HG03196 (cell line): ENCODE measurements around the gene SAMD7.

Experiments used
- ATAC-seq: cut with Tn5 transposase; IDR thresholded peaks from one replicate; pipeline ENCODE4 v1.9.1; 2021; ENCODE audit not compliant: unreplicated experiment

The SAMD7 gene

GRCh38 chr3:169907476-169907875 is 3.9 kb upstream of the SAMD7 start:
- ATAC-seq: no peak

- no peak for ATAC-seq
Measured at GRCh38 chr3:169907944-169908343, 3.4 kb upstream of the SAMD7 start.

DNA sequence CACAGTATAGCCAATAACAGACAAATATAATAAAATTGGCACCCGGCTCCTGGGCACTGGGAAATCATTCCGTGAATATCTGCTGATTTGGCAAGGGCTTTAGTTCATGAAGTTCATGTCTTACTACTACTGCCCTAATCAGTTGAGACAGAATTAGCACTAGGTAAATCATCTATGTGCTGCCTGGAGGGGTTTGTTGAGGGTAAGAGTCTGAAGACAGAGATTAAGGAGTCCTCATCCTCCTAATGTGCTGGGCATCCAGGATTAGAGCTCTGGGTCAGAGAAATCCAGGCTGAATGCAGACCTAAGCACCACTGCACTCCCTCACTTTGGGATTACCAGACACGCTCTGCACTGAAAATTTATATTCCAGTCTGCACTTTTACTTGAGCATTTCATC is 2.0 kb downstream of the SAMD7 start:
- ATAC-seq: no peak

GRCh38 chr3:169914321-169914720 is 2.9 kb downstream of the SAMD7 start:
- ATAC-seq: no peak

- ATAC-seq: no peak
Measured at GRCh38 chr3:169923189-169923588, 11.8 kb downstream of the SAMD7 start.

DNA sequence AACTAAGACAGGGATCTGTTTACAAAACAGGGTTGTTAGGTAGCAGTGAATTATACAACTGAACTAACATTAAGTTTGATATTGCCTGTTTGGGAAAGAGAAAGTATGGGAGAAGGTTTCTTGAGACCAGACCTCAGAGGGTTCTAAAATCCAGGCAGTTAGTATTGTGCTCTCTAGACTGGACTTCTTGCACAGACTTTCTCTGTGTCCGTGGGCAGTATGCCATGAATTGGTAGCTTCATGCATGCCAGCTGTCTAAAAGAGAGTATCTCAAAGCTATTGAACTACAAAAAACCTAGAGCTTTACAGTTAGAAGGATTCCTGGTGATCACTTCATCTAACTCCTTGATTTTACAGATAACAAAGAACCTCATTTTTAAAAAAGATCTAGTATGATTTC is 12.5 kb downstream of the SAMD7 start:
- no peak for ATAC-seq

DNA sequence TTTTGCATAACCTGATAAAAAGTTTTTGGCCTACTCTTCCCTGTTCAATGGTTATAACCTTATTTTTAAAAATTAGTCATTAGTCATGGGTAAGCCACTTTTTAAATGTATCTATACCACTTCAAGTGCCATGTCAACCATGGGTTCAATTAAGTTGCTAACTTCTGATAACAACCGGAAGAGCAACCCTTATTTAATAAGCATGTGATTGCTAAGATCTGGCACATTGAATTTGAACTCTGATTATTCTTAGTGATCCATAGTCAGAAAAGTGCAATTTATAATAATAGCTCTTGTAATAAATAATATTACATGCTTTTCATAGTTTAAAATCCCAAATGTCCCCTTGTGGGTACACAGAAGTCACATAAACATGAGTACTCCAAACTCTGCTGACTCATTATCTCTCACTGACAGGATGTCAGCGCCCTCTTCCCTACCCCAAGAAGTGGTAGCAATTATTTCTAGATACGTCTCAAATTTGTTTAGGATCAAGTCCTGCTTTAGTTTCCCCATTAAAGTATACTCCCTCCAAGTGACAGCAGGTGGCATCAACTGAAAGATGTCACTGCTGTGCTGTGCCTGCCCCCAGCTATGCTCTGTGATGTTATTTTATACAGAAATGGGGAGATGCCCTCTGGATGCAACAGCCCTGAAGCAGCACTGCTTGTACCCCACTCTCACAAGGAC is 18.6 kb downstream of the SAMD7 start:
- peak; percentile 27 for ATAC-seq

DNA sequence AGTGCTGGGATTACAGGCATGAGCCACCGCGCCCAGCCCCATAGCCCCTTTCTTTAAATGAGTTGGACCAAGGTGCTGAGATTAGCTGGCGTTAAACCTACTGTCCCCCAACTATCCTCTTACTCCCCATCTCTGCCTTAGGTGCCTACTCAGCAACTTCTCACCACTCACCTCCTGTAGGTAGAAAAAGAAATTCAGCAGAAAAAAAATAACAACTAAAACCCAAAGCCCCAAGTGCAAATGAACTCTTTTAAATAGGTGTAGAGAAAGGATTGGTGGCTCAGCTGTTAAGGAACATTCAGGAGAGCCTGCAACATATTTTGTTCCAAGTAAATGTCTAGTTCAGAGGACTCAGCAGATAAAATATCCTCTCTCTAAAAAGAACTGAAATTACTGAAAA is 19.5 kb downstream of the SAMD7 start:
- no peak for ATAC-seq

GRCh38 chr3:169931747-169932520 is 20.6 kb downstream of the SAMD7 start:
- ATAC-seq: peak; percentile 97

DNA sequence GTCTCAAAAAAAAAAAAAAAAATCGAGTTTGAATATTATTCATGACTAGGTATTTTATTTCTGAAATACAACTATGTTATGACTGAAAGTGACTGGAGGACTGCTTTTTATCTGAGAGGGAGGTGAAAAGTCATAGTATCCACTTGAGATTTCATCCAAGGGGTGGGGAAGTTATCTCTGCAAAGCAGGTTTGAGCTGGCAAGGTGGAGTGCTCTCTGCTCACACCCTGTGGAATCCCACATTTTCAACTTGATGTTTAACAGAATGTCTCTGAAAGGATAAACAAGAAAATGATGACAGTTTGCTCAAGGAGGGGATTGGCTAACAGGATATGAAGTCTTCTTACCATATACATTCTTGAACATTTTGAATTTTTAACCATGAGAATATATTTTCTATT is 27.9 kb downstream of the SAMD7 start:
- ATAC-seq: no peak

GRCh38 chr3:169939751-169940150 is 28.4 kb downstream of the SAMD7 start:
- no peak for ATAC-seq

GRCh38 chr3:169940470-169941181 is 29.3 kb downstream of the SAMD7 start:
- ATAC-seq: peak; percentile 77

DNA sequence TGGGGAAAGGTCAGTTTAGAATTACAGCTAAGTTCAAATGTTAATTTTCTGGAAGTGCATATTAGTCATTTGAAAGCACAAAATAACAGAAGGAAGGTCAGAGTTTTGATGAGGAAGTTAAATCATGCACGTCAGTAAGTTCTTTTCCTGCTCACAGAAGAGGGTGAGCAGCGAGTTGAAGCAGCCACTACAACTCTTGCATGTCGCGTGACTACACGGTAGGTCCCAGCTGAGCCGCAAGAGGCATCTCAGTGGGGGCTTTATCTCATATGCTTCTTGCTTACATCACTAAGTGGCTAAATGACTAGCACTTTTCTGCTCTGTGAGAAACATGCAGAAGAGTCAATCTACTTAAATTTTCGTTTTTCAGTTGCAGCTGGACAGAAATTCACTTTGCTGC is 33.9 kb downstream of the SAMD7 start:
- ATAC-seq: peak; percentile 75

- ATAC-seq: no peak
Measured at GRCh38 chr3:169946336-169946735, 35.0 kb downstream of the SAMD7 start.

DNA sequence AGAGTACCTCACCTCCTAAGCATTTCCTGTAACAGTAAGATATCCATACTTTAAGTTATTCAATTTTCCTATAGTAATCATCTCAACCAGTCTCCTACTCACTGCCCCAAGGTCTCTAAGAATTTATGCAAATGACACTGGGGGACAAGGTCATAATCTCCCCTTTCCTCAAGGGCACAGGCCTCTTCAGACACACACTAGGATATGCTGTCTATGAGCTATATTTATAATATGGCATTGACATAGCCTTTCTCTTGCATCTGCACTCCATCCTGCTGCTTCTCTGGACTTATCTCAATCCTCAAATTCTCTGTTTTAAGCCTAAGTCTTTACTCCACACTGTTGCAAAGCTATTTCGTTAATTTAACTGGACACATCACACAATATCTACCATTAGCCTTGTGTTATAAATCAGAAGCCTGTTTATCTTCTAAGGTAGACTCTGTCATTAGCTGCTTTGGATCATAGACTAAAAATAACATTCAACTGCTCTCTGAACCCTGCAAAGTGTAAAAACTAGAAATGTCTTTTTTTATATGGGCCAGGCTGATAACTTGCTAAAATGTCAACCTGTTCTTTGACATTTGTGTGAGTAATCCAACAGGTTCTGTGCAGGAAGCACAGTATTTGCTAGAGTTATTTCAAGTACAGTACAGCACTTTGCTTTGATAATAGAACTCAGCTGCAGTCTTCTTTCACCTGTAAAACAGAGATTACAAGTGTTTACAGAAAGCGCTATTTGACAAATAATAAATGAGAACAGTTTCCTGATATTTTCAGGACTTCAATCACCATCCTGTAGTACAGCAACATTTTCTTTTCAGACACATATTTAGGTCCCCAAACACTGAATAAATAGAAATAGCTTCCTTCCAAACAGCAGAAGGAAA is 37.4 kb downstream of the SAMD7 start:
- no peak for ATAC-seq

- no peak for ATAC-seq
Measured at GRCh38 chr3:169952045-169952444, 40.7 kb downstream of the SAMD7 start.

DNA sequence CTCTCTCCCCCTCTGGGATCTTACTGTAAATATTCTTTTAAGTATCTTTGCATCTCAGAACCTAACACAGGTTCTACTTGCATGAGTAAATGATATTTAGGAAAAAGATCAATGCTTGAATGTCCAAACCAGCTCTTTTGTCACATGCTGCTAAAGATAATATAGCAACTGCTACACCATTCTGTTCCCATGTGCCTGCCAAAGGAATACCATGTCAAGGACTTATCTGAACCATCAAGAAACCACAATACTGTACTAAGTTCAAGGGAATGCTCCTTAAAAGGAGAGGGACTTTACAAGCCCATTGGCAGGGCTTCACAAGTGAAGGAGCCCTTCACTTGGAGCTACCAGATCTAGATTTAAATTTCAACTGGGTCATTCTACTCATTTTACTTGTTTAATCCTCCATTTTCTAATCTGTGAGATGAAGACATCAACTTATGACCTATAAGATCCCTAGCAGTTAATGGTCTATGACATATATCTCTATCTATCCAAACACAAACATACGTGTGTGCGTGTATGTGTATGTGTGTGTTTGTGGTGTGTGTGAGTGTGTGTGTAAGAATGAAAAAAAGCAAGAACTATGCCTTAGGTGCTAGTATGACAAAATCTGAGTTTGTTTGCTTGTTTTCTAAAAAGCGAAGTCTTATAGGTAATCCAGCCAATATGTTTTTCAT is 42.2 kb downstream of the SAMD7 start:
- peak; percentile 3 for ATAC-seq

DNA sequence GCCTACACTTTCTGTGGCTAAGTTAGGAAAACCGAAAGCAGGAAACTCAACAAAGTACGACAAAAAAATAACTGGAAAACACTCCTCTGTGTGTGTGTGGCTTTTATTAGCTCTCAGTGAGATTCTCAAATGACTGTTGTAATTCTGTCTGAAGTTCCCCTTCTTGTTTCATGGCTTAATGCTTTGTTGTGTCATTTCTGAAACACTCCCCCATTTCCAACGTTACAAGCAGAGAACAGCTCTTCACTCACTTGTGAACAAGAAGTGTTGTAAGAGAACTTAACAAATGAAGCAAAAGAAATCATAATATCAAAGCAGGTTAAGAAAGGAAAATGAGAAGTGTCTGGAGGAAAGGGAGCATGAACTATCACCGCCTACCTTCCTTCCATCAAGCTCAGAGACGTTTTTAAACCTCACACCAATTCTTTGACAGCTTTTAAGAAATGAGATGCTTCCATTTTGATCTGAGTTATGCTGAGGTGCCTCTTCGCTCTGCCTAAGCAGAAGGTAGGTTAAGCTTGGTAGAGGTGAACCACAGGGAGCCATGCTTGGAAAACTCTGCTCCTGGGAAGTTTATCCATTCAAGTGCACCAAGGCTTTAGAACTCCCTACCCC is 42.9 kb downstream of the SAMD7 start:
- peak; percentile 66 for ATAC-seq

GRCh38 chr3:169955406-169955805 is 44.0 kb downstream of the SAMD7 start:
- ATAC-seq: no peak

- no peak for ATAC-seq
Measured at GRCh38 chr3:169964176-169964575, 52.8 kb downstream of the SAMD7 start.
